NCI-H69 (cell line): Measurements from ENCODE around the gene NT5DC1.

ENCODE experiments used
- DNase-seq: peaks from one replicate; lab custom pipeline; 2025; lab: John Stamatoyannopoulos, UW

NT5DC1 gene

GRCh38 chr6:116136933-116137340 is 36.3 kb downstream of the NT5DC1 start:
- DNase-seq: no peak

DNA sequence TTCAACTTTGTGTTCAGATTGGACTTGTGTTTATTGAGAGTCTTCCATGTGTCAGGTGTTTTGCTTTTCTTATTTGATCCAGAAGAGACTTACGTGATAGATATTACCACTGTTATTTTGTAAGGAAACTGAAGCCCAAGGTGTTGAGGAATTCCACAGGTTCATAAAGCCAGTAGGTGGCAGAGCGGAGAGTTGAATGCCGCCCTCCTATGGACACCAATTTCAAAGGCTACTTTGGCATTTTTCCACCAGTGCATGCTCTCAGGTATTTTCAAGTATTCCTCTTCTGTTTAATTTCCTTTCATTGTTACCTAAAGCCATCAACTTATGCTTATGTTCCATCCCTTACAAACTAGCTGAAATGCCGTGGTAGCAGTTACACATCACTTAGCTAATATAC is 39.3 kb downstream of the NT5DC1 start:
- DNase-seq: peak; percentile 24

GRCh38 chr6:116144605-116145004 is 44.0 kb downstream of the NT5DC1 start:
- DNase-seq: no peak

DNA sequence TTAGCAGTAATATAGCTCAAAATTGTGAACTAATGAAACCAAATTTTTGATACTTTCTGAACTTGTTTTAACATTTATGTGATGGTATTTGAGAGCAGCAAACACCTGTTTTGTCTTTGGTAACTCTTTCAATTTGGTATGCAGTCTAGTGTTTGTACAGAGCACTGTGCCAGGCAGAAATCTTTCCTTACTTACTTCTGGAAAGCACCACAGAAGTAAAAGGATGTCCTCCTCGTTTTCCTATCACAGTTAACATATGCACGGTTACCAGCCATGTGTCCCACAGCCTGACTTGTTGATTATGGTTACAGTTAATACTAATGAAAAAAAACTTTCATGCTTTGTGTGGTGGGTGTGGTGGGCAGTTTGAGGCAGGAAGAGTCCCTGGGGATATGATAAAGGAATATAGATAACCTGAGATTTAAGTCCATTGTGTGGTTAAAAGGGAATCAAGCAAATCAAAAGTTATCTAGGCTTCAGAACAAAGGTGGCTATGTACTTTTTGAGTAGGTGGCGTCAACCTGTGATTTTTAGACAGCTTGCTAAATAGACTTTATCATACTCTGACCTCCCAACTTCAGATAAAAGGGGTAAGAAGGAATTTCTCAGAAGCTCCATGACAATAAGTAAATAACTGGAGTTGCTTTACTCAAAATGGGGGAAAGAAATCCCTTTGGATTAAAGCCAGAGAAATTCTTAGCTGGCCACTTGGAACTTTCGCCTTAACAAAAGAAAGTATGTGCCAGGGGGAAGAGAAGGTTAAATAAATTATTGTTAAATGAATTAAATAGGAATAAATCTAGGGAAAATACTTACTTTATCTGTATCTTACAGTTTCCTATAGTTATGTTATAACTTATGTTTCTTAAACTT is 45.4 kb downstream of the NT5DC1 start:
- no peak for DNase-seq

GRCh38 chr6:116152620-116153019 is 52.0 kb downstream of the NT5DC1 start:
- peak; percentile 1 for DNase-seq

- no peak for DNase-seq
Measured at GRCh38 chr6:116154887-116155286, 54.2 kb downstream of the NT5DC1 start.

DNA sequence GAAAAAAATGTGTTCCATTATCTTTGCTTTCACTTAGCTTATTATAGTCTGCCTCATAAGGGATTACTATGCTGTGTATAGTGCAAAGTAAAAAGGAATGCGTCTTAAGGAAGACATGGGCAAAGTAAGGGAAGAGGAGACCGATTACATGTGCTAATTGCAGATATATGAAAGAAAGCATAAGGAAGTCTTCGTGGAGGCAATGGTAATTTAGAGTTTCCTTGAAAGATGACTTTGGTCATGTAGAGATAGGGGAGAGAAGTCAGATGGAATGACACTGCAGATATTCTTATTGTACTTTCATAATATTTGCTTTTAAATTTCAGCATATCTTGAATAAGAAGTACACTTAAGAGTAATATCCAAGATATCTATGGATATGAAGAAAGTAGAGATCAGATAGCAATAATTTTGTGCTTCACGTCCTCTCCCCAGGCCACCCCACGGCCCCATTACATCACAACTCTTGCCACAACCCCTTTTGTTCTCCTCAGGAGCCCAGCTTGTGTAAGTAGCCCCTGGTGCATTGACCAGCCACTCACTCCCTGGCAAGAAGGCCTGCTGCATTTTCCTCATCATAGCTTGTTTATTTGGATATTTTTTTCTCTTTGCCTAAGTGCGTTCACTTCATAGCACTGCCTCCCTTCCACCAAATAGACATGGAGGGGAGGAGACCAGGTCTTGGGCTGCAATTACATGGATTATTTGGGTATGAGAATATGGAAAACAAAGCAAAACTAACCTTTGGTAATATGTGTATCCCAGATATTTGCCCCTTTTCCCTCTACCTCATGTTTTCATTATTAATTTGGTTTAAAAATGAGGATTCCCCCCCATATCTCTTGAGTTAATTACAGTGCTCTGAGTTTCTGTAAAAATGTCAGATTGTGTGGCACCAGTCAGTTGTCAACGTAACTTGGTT is 56.0 kb downstream of the NT5DC1 start:
- no peak for DNase-seq

GRCh38 chr6:116157391-116157790 is 56.7 kb downstream of the NT5DC1 start:
- no peak for DNase-seq

GRCh38 chr6:116158641-116159040 is 58.0 kb downstream of the NT5DC1 start:
- no peak for DNase-seq

DNA sequence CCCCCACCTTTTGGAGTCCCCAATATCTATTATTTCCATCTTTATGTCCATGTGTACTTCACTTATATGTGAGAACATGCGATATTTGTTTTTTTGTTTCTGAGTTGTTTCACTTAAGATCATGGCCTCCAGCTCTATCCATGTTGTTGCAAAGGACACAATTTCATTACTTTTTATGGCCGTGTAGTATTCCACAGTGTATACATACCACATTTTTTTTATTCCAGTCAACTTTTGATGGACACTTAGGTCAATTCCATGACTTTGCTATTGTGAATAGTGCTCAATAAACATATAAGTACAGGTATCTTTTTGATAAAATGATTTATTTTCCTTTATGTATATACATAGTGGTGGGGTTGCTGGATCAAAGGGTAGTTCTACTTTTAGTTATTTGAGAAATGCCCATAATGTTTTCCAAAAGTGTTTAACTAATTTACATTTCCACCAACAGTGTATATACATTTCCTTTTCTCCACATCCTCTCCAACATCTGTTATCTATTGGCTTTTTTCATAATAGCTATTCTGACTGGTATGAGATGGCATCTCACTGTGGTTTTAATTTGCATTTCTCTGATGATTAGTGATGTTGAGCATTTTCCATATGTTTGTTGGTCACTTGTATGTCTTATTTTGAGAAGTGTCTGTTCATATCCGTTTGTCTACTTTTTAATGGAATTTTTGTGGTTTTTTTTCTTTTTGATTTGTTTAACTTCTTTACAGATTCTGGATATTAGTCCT is 59.3 kb downstream of the NT5DC1 start:
- DNase-seq: no peak

DNA sequence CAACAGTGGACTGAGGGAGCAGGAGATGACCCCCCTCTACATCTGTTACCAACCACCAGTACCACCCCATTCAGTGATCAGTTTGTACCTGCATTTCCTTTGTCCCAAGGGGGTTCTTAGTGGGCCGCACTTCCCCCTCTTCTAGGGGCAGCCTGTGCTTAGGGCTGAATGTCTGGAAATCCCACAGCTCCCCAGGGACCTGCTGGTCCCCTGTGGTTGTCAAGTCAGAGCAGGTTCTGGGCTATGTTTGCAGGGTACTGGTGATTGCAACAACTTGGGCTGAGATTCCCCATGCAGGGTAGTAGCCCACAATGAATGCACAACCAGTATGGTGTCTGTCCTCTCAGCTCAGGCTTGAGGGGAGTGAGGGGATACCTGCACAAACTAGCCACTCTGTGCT is 64.9 kb downstream of the NT5DC1 start:
- DNase-seq: no peak

DNA sequence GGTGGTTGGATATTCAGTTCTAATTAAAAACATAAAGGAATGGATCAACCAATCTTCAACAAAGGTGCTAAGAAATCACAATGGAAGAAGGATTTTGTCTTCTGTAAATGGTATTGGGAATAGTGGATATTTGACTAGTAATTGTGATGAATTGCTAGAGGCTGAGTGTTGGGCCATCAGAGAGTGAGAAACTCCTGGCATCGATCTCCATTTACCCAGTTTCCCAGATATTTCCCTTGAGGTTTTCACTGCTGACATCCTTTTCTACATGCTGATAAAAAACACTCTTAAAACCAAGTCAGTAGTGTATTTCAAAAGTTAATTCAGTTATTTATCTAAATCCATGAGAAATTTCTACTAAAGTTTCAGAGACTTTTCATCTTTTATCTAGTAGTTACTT is 65.7 kb downstream of the NT5DC1 start:
- no peak for DNase-seq

DNA sequence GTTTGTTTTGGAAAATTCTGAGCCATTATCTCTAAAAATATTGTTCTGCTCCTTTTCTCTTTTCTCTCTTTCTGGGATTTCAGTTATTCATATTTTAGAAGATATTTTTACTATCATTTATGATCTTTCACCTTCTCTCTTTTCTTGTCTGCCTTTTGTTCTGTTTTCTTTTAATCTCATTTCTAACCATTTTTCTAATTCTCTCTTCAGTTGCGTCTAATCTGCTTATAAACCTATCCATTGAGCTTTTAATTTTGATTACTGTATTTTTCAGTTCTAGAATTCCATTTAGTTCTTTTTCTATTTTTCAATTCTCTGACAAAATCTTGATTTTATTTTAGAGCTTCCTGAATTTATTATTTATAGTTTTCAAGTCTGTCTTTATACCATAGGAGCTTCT is 67.5 kb downstream of the NT5DC1 start:
- no peak for DNase-seq

DNA sequence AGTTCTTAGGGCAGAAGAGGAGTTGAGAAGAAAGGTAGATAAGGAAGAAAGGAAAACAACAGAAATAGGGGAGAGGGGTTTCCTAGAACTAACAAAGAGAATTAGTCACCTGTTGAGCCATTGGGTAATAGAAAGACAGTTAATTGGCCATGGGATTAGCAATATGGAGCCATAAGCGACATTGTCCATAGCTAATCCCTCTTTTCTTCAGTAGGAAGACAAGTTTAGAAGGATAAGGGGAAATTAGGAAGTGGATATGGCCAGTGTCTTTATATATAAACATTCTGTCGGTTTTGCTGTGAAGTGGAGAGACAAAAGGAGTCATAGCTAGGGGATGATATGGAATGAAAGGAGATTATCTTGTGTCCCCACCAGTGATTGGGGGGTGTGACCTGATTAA is 69.2 kb downstream of the NT5DC1 start:
- no peak for DNase-seq

- DNase-seq: no peak
Measured at GRCh38 chr6:116170358-116171057, 69.9 kb downstream of the NT5DC1 start.

- DNase-seq: no peak
Measured at GRCh38 chr6:116173928-116174327, 73.3 kb downstream of the NT5DC1 start.

DNA sequence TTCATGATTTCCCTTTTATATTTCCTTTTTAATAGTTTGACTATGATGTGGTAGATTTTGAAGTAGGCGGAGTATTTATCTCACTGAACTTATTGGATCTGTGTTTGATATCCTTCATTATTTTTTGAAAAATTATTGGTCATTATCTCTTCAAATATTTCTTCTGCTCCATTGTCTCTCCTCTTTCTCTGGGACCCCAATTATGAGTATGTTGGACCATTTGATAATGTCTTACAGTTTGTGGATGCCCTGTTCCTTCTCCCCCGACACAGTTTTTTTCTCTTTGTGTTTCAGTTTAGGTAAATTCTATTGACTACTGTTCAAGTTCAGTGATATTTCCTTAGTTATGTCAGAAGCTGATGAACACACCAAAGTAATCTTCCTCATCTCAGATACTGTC is 74.7 kb downstream of the NT5DC1 start:
- no peak for DNase-seq

DNA sequence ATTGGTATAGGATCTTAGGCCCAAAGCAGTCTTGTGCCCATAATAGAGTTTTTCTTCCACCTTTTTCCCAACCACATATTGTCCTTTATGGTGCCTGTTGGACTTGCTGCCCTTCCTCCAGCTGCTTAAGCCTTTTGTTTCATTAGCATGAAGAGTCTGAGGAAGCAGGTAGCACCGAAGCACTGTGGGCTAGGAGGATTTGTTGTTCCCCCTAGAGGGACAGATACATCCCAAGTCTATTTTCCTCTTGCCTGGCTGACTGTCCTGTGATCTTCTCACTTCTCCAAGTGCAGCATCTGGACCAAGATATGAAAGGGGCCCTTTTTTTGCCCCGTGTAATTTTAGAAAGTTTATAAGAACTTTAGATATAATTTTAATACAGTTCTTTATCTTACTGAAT is 75.9 kb downstream of the NT5DC1 start:
- DNase-seq: no peak

- DNase-seq: no peak
Measured at GRCh38 chr6:116180375-116180774, 79.7 kb downstream of the NT5DC1 start.

DNA sequence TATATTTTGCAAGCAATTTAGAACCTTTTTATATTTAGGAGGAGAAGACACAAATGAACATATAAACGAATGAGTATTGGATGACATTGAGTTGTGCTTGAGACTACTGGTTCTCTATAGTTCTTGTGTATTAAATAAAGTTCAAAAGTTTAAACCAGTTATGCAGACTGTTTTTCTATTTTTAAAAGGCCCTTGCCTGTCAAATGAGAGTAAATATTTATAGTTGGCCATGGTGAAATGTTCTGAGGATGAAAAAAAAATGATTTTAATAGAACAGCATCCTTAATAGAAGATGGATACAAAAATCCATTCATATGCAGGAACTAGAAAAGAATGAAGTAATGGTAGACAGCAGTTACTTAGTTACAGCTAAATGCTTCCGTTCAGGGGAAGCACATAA is 88.8 kb downstream of the NT5DC1 start:
- DNase-seq: no peak

- no peak for DNase-seq
Measured at GRCh38 chr6:116190550-116190949, 89.9 kb downstream of the NT5DC1 start.

GRCh38 chr6:116191881-116192280 is 91.2 kb downstream of the NT5DC1 start:
- DNase-seq: peak; percentile 1
